ENCODE data around the gene ZFY.

- TF ChIP-seq POLR2AphosphoS5 (IDR thresholded peaks at IDR 0.05; ENCODE audit: low read depth, low read length) = no peak
- TF ChIP-seq EZH2phosphoT487 (IDR thresholded peaks at IDR 0.05; ENCODE audit: borderline replicate concordance, low read depth) = no peak
- no peak for TF ChIP-seq USF2 (IDR thresholded peaks at IDR 0.05; ENCODE audit: borderline replicate concordance, low read depth, low read length)
- no peak for TF ChIP-seq REST (IDR thresholded peaks at IDR 0.05; ENCODE audit: low read depth, low read length)
- TF ChIP-seq MXI1 (IDR thresholded peaks at IDR 0.05; ENCODE audit: low read depth, low read length) = no peak
- TF ChIP-seq ELF1 (IDR thresholded peaks at IDR 0.05) = no peak
- no peak for TF ChIP-seq CTCF (IDR thresholded peaks at IDR 0.05)
- TF ChIP-seq TAF1 (IDR thresholded peaks at IDR 0.05; ENCODE audit: borderline replicate concordance, low read depth, low read length) = no peak
- TF ChIP-seq NRF1 (IDR thresholded peaks at IDR 0.05; ENCODE audit: low read depth, low read length) = no peak
- TF ChIP-seq EP300 (IDR thresholded peaks at IDR 0.05; ENCODE audit: borderline replicate concordance in 1 of 2, low read depth in 1 of 2, low read length in 1 of 2) = no peak
These were observed 15.5 kb downstream of the ZFY start for GRCh38 chrY:2950655-2951054.

All from SK-N-SH (cell line).